HG03442 (cell line): ENCODE results near the gene LARP1.
"Not testable (repeated sequence)": the region's sequence is repeated elsewhere in the genome, so short reads cannot be mapped to it uniquely, and the experiment has no call there.

ENCODE experiments used
- ATAC-seq: cut with Tn5 transposase; IDR thresholded peaks from one replicate; pipeline ENCODE4 v1.9.1; 2021; ENCODE audit warnings: mild to moderate bottlenecking, moderate library complexity; ENCODE audit not compliant: unreplicated experiment

Gene LARP1

DNA sequence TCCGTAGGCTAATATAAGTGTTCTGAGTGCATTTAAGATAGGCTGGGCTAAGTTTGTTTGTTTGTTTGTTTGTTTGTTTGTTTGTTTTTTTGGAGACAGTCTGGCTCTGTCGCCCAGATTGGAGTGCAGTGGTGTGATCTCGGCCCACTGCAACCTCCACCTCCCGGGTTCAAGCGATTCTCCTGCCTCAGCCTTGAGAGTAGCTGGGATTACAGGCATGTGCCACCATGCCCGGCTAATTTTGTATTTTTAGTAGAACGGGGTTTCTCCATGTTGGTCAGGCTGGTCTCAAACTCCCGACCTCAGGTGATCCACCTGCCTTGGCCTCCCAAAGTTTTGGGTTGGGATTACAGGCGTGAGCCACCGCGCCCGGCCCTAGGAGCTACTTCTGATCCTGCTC lies 4.7 kb downstream of the LARP1 start:
- ATAC-seq: not testable (repeated sequence)

- peak; percentile 43 for ATAC-seq
Measured at GRCh38 chr5:154761046-154761736, 6.0 kb downstream of the LARP1 start.

DNA sequence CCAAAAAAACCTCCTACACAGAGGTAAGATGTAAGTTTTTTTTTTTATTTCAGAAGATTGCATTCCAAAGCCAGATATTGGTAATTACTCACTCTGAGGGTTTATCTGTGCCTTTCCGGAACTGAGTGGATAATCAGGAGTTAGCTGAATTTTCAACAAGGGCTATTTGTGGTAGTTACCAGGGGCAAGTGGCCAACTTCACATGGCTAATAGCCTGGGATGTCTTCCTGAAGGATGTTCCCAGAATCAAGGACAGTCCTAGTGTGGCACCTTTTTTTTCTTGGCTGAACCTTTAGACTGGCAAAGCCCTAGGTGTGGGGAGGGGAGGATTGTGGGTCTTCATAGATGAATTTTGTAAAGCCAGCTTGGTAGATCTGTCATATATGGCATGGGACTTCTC lies 7.1 kb downstream of the LARP1 start:
- no peak for ATAC-seq

- ATAC-seq: no peak
Measured at GRCh38 chr5:154762700-154763099, 7.5 kb downstream of the LARP1 start.

GRCh38 chr5:154764967-154765366 lies 9.8 kb downstream of the LARP1 start:
- ATAC-seq: no peak

DNA sequence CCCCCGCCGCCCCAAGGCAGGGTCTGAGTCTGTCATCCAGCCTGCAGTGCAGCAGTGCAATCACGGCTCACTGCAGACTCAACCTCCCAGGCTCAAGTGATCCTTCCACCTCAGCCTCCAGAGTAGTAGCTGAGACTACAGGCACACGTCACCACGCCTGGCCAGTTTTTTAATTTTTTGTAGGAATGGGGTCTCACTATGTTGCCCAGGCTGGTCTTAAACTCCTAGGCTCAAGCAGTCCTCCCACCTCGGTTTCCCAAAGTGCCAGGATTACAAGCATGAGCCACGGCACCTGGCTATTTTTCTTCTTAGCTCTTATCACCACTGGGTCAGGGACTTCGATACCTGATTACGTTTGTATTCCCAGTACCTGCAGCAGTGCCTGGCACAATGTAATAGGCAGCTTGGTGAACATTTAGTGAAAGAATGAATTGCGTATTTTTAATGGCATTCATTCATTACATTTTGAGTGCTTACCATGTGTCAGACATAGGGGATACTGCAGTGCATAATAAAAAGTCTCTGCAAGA lies 10.3 kb downstream of the LARP1 start:
- ATAC-seq: no peak

DNA sequence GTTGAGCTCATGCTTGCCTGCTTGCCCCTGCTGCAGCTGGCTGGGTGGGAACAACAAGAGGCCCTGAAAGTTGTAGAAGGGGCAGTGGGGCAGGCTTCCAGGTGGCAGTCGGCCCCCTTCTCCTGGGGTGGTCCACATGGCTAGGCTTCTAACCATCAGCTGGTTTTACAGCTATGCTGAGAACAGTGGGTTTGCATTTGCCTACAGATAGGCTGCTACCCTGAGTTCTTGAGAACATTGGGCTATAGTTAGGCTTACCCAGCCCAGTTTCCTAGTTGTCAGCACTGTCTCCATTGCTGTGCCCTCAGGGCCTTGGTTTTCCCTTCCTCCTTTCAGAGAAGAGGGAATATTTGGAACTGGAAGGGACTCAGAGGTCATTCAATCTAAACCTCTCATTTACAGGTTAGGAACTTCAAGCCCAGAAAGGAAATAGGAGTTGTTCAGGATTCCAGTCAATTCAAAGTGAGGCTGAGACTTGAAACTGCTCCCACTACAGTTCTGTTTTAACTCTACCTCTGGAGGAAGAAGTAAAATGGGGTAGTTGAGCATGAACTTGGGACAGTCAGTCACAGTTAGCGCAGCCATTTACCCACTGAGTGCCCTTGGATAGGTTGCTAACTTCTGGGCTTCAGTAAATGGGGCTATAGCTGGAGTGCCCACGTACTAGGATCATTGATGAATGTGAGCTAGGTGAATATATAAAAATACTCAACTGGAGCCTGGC lies 11.5 kb downstream of the LARP1 start:
- no peak for ATAC-seq

GRCh38 chr5:154767576-154767975 lies 12.4 kb downstream of the LARP1 start:
- no peak for ATAC-seq

DNA sequence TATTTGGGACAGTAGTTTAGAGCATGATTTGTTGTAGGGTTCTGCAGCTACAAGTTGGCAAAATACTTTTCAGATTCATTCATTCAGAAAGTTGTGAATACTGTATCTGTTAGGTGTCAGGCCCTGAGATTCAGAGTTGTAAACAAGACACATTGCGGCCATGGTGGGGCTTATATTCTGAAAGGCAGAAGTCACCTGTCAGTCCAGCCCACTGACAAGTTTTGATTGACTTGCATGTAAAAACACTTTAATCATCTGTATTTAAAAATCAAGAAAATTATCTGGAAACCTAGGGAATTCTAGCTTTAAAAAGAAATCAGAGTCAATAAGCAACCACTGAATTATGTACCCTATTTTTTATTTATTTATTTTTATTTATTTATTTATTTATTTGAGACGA lies 13.0 kb downstream of the LARP1 start:
- no peak for ATAC-seq

DNA sequence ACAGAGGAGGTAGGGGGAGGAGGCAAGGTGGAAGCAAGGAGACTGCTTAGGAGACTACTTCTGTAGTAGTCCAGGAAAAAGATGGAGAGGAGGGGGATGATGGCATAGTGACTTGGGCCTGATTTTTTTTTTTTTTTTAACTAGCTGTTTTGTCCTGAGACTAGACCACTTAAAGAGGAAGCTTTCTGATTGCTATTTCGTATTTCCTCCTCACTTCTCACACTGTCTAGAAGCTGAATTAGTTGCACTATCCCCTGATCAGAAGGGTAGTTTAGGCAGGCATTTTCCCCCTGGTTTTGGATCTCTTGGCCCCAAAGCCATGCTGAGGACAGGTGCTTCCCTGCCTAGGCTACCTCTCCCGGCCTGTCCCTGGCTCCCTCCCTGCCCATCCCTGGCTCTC lies 14.9 kb downstream of the LARP1 start:
- no peak for ATAC-seq

- ATAC-seq: no peak
Measured at GRCh38 chr5:154771383-154771901, 16.3 kb downstream of the LARP1 start.

- ATAC-seq: no peak
Measured at GRCh38 chr5:154773326-154773725, 18.1 kb downstream of the LARP1 start.

DNA sequence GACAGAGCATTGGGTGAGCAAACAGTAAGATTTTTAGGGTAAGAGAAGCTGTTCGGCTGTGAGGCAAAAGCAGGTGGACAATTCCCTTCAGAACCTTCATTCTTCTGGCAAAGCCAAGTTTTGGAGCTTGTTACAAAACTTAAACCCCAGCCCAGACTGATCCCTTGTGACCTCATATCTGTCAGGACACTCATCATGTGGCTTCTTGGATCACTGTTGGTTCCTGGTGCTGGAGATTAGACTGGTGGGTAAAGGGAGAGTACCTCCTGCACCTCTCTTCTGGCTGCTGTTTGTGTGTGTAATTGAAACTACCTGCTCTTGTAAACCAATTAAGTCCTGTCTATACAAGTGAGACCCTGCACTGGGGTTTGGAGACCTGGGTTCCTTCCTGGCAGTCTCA lies 21.0 kb downstream of the LARP1 start:
- ATAC-seq: no peak

- no peak for ATAC-seq
Measured at GRCh38 chr5:154778534-154778933, 23.4 kb downstream of the LARP1 start.

DNA sequence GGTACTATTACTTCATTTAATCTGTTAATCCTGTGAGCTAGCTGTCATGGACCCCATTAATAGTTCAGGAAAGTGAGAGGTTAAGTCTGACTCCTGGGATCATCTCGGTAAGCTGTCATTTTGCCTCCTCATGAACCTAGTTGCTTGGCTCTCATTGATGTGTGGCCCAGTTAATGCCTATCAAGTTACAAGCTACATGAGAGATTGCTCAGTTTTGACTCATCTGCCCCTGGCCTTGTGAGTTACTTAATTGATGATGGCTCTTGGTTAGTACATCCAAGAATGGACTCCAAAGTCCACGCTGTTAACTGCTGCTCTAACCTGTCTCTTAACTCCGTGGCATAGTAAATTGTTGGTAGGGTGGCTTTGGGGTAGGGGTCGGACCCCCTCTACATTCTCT lies 23.9 kb downstream of the LARP1 start:
- ATAC-seq: no peak

DNA sequence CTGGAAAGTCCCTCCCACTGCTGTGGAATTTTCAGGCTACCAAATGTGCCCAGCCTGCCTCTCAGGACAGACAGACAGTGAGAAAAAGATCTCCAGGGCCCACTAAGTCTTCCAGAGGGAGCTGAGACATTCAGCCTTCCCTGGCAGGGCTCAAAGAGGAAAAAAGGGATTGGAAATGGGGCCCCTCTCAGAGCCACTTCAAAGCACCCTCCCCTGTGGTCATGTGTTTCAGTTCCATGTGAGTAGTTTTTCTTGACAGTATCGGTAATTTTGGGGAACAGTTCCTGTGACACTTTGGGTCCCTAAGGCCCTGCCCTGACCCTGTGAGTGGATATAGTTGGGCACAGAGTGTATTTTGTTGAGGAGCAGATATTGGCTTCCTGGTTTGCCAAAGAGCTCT lies 25.0 kb downstream of the LARP1 start:
- no peak for ATAC-seq

- peak; percentile 21 for ATAC-seq
Measured at GRCh38 chr5:154782326-154782725, 27.1 kb downstream of the LARP1 start.

- ATAC-seq: peak; percentile 3
Measured at GRCh38 chr5:154782812-154783592, 27.8 kb downstream of the LARP1 start.

GRCh38 chr5:154783774-154784460 lies 28.7 kb downstream of the LARP1 start:
- peak; percentile 74 for ATAC-seq

GRCh38 chr5:154784856-154785255 lies 29.7 kb downstream of the LARP1 start:
- no peak for ATAC-seq

DNA sequence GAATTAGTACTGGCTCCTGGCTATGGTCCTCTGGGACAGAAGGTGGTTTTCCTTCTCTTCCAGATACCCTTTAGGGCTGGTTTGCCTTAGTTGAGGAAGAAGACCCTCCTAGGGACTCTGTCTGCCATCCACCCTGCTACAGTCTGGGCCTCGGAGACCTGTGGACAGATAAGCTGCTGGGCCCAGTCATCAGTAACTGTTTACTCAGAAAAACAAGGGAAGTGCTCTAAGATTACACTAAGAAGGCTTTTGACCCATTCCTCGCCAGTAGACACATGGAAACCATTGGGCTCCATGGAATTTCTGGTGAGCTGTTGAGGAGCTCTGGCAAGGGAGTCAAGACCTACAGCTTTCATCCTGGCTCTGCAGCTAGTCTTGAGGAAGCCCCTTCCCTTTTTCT lies 31.2 kb downstream of the LARP1 start:
- no peak for ATAC-seq
